ENCODE data around the gene NKD2.
"Not testable (repeated sequence)": the region's sequence is repeated elsewhere in the genome, so short reads cannot be mapped to it uniquely, and the experiment has no call there.

The NKD2 gene

DNA sequence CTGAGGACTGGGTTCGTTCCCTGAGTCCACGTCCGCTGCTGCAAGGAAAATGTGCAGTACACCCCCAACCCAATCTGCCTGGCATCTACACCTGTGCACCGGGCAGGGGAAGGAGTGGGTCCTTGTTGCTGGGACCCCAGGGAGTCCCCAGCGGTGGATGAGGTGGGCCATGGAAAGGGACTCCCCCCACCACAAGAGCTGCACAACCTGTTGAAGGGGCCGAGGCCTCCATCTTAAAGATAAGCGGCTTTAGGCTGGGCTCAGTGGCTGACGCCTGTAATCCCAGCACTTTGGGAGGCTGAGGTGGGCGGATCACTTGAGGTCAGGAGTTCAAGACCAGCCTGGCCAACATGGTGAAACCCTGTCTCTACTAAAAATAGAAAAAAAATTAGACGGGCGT is 7.8 kb upstream of the NKD2 start:
- not testable (repeated sequence) for DNase-seq (ENCODE audit: low read depth)

- DNase-seq (ENCODE audit: low read depth): no peak
These were observed 7.0 kb upstream of the NKD2 start for GRCh38 chr5:1001406-1002270.

GRCh38 chr5:1002271-1002546 is 6.4 kb upstream of the NKD2 start:
- no peak for DNase-seq (ENCODE audit: low read depth)

DNA sequence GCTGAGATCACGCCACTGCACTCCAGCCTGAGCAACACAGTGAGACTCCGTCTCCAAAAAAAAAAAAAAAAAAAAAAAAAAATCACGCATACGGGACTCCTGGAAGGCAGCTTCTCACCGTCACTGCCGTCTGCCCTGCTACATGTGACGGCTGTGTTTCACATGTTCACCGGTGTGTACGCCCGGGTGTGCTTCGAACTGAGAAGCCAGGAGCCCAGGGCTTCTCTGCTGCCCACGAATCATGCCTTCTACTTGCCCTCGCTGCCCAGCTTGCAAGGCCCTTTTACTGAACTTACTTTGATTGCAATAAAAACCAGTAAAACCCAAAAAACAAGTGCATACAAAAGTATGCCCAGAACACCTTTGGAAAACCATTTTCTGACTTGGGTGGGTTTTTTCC is 5.8 kb upstream of the NKD2 start:
- DNase-seq (ENCODE audit: low read depth): no peak

GRCh38 chr5:1003296-1003937 is 5.2 kb upstream of the NKD2 start:
- no peak for DNase-seq (ENCODE audit: low read depth)

- peak; percentile 8 for DNase-seq (ENCODE audit: low read depth)
These were observed 3.9 kb upstream of the NKD2 start for GRCh38 chr5:1004461-1005248.

GRCh38 chr5:1005249-1005851 is 3.3 kb upstream of the NKD2 start:
- DNase-seq (ENCODE audit: low read depth): no peak

- no peak for DNase-seq (ENCODE audit: low read depth)
These were observed 2.5 kb upstream of the NKD2 start for GRCh38 chr5:1005904-1006655.

DNA sequence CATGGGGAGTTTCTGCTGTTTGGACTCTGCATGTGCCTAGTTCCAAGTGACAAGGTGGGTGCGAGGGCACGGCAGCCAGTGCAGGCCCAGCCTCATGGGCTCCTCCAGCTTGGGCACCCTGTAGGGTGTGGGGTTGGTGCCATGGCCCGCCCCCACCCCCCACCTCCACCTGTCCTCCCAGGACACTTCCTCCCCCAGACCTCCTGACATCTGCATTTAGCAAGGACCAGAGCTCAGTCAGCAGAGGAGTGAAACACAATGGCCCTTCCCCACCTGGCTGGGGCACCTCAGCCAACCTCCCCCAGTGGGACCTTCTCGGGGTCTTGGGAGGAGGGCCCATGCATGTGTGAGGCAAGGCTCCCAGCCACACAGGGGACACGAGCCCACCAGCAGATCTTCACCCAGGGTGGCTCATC is 1.9 kb upstream of the NKD2 start:
- DNase-seq (ENCODE audit: low read depth): no peak

GRCh38 chr5:1007221-1007680 is 1.4 kb upstream of the NKD2 start:
- DNase-seq (ENCODE audit: low read depth): no peak

DNA sequence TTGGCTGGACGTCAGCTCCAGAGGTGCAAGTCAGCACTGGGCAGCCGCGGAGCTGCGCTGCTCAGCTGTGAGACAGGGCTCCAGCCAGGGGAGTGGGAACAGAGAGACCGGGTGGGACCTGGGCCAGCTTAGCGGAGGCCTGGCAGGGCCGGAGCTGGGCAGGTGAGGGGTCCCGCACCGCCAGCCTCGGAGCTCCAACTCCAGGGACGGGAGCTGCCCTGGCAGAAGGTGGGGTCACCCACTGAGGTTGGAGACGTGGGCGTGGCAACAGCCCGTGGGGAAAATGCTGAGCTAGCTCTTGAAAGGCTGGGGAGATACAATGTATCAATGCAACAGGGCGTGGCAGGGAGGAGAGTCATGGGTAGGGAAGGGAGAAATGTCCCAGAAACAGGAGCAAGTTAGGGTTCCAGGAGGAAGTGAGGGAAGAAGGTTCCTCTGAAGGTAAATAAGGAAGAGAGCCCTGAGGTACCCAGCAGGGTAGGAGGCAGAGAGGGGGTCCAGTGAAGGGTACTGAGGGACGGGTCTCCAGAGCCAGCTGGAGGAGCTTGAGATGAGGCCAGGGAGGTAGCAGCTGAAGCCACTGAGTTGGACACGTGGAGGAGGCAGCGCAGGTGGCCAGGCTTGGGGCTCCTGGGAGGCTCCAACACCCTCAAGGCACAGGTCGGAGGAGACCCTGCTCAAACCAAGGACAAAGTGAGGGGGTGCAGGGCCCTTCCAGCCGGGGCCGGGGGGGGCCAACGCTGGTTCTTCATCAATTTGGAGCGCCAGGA is 736 bp upstream of the NKD2 start:
- DNase-seq (ENCODE audit: low read depth): no peak

DNA sequence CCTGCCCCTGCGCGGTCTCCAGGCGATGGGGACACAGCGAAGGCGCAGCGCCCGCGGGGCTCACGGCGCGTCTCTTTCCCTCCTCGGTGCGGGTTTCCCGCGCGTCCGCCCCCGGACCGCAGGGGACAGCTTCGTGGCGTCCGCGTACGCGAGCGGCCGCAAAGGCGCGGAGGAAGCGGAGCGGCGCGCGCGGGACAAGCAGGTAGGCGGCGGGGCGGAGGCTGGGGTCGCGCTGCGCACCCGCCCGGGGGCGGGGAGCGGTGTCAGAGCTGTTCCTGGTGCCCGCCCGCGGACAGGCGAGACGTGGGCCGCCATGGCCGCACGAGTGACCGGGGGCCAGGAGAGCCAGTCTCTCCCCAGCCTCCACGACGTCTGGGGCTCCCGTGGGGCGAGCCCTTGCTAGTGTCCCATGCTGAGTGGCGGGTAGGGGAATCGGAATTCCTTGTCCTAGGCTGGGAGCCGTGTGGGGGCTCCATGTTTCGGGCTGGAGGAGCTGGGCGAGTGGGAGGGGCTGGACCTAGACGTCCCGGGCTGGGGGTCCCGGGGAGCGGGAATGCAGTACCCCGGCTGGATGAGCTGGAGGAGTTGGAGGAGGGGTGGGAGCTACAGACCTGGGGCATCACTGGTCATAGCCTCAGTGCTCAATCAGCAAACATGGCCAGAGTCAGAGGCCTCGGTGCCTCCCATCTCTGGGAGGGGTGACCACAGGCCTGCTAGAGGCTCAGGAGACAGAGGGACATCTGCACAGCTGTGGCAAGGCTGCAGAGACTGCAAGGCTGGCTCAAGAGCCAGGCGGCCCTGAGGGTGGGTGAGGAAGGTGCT is 968 bp downstream of the NKD2 start:
- DNase-seq (ENCODE audit: low read depth): no peak

- no peak for DNase-seq (ENCODE audit: low read depth)
These were observed 1.5 kb downstream of the NKD2 start for GRCh38 chr5:1010181-1010510.

DNA sequence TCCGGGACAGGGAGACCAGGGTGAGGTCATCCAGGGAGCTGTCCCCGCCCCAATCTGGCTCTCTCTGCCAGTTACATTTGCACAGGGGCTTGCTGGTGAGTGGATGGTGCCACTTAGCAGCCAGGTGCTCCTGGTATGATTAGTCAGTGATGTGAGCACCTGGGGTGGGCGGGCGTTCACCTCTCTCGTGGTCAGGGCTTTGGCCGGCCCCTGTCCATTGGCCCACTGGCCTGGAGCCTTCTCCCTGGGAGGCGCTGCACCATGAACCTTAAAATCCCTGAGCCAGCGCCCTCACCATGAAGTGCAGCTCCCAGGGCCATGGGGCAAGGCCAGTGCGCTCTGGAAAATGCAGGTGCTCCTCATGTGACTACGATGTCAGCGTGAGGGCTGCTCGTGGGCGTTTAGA is 2.0 kb downstream of the NKD2 start:
- DNase-seq (ENCODE audit: low read depth): no peak

GRCh38 chr5:1011226-1011631 is 2.6 kb downstream of the NKD2 start:
- no peak for DNase-seq (ENCODE audit: low read depth)

- no peak for DNase-seq (ENCODE audit: low read depth)
These were observed 3.2 kb downstream of the NKD2 start for GRCh38 chr5:1011741-1012312.

- DNase-seq (ENCODE audit: low read depth): no peak
These were observed 3.8 kb downstream of the NKD2 start for GRCh38 chr5:1012313-1012841.

DNA sequence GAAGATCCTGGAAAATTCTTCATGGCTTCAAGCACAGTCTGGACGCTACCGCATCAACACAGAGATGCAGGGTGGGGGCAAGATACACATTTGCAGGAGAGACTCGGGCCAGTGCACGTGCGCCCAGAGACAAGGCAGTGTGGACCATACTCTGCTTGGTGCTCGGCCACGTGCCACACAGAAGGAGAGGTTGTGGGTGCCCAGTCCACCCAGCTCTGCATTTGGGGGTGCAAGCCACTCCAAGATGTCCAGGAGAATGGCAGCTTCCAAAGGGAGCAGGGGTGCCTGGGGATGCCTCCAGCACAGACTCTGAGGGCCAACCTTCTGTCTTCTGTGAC is 4.3 kb downstream of the NKD2 start:
- DNase-seq (ENCODE audit: low read depth): no peak

DNA sequence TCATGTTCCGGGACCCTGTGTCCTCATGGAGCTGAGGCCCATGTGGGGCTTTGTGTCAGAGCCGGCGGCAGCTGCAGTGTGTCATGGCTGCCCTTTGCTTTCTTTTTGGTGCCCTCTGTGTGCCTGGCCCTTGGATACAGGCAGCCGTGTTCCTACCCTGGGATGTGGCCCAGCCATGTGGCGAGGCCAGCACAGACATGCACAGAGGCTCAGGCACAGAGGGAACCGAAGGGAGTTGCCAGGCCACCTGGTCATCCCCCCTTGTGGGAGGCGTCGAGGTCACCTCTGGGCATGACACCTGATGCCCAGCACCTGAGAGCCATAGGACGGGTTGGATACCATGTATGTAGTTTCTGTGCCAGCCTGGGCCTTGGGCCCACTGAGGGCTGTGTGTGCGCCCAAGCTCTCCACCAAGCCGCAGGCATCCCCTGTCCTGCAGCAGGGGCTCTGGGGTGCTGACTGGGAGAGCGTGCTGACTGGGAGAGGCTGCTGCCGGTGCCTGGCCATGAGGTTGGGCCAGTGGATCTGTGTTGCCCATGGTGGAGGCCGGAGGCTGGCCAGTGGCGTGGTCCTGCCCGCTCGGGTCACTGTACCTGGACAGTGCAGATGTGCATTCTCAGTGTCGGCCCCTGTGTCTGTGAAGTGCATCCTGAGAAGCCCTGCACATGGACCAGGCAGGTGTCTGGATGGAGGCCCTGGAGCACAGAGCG is 4.8 kb downstream of the NKD2 start:
- no peak for DNase-seq (ENCODE audit: low read depth)
